ENCODE data around the gene REPS2.

Gene REPS2

DNA sequence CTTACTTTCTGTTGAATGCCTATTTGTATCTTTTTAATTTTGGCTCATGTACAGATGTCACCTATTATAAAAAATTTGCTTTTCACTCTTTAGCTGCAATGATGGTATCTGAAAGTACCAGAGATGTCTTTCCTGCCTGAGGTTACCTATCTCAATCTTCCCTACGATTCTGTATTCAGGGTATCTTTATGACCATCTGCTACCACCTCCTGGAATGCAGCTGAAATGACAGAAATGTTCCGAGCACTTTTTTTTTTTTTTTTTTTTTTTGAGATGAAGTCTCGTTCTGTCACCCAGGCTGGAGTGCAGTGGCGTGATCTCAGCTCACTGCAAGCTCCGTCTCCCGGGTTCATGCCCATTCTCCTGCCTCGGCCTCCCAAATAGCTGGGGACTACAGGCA is 136.4 kb downstream of the REPS2 start:
- no peak for DNase-seq (ENCODE audit: low read depth)

DNA sequence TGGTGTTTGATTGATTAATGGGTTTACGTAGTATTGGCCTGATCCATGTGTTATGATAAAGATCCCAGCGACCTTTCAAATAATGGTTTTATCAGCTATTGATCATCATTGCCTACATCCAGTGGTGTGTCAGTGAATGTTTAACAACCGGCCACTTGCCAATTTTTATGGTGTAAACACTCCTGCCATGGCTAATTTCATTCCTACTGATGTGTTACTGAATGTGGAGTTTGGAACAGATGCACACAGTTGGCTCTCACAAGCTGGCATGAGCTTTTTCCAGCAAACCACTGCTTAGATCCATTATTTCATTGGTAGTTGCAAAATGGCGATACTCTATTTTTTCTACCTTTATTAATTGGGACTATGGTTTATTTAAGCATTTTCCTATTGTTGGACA is 139.9 kb downstream of the REPS2 start:
- no peak for DNase-seq (ENCODE audit: low read depth)

- DNase-seq (ENCODE audit: low read depth) = no peak
Observed at GRCh38 chrX:17095161-17095560, 148.7 kb downstream of the REPS2 start.

- DNase-seq (ENCODE audit: low read depth) = no peak
Observed at GRCh38 chrX:17098516-17099247, 152.2 kb downstream of the REPS2 start.

GRCh38 chrX:17104433-17104832 is 158.0 kb downstream of the REPS2 start:
- DNase-seq (ENCODE audit: low read depth) = no peak

GRCh38 chrX:17120816-17121215 is 174.4 kb downstream of the REPS2 start:
- no peak for DNase-seq (ENCODE audit: low read depth)

DNA sequence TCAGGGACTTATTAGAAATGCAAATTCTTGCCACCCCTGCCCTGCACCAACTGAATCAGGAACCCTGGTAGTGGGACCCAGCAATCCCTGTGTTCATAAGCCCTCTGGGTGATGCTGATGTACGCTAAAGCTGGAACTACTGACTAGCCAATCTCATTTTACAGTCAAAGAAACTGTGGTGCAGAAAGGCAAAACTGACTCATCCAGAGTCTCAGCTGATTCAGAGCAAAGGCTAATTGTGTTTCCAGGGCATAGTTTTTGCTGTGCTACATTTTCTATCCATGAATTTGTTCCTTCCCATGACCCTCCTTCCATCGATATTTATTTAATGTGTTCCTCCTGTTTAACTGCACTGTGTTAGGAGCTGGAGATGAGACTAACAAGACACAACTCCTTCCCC is 207.5 kb downstream of the REPS2 start:
- DNase-seq (ENCODE audit: low read depth) = no peak

- DNase-seq (ENCODE audit: low read depth) = no peak
Observed at GRCh38 chrX:17160975-17161374, 214.5 kb downstream of the REPS2 start.

DNA sequence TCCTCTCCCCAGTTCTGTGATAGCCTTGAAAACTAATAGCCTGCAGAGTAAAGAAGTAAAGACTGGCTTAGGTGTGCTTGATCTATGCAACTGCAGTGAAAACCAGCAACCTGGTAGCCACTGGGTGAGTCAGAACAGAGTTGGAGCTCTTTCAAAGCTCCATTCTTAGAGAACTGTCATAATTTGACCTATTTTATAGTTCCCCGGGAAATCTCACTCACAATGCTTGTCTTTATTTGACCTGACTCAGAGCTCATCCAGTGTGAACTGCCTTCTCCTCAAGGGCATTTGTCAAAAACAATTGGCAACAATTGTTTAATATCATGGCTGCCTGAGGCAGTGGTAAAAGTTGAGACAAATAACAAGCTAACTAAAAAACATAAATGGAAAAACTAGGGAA is 215.5 kb downstream of the REPS2 start:
- no peak for DNase-seq (ENCODE audit: low read depth)

- DNase-seq (ENCODE audit: low read depth) = no peak
Observed at GRCh38 chrX:17164079-17164478, 217.6 kb downstream of the REPS2 start.

- DNase-seq (ENCODE audit: low read depth) = no peak
Observed at GRCh38 chrX:17164941-17165340, 218.5 kb downstream of the REPS2 start.

DNA sequence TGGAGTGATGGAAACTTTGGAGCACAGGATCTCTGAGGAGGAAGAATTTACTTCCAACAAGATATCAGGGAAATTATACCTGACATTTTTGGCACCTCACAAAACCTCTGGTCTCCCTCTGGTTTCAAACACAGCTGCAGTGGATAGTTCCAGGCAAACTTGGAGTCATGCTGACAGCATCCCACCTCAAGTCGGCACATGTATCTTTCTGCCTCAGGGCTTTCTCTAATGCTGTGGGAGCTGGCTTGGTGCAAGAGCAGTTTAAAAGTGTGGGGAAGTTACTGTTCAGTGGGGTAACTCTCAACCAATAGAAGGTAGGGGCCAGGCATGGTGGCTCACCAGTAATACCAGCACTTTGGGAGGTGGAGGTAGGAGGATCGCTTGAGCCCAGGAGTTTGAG is 221.5 kb downstream of the REPS2 start:
- no peak for DNase-seq (ENCODE audit: low read depth)

DNA sequence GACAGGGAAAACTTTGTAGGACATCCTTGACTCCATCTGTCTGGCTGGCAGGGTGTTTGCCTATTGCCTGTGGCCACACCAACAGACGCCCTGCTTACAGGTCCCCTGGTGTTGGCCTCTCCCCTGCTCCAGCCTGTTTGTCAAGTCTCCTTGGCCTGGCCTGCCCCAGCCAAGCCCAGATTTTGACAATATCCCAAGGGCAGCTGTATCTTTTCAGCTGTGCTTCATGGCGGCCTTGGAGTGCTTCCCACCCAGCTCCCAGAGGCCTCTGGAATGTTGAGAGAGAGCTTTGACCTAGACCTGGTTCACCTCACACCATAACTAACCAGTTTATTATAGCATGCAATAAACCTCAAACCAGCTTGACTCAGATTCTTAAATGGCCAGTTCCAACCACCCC is 224.5 kb downstream of the REPS2 start:
- no peak for DNase-seq (ENCODE audit: low read depth)

GRCh38 chrX:17174671-17175070 is 228.2 kb downstream of the REPS2 start:
- DNase-seq (ENCODE audit: low read depth) = no peak

DNA sequence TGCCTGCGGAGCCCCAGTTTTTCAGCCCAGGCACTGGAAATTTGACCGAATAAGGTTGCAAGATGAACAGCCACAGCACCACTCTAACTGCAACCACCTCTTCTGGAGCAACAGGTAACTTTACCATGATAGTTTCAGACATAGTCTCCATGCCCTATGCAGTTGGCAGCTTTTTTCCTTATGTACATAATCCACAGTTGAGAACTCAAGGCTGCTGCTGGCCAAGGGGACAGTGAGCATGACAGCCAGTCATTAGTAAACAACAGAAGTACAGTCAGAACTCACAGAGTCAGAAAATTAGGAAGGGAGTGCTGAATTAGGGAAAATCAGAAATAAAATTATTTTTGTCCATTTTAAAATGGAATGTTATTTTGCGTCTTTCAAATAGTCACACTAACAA is 235.9 kb downstream of the REPS2 start:
- no peak for DNase-seq (ENCODE audit: low read depth)

- DNase-seq (ENCODE audit: low read depth) = no peak
Observed at GRCh38 chrX:17183566-17183965, 237.1 kb downstream of the REPS2 start.

GRCh38 chrX:17185431-17185830 is 239.0 kb downstream of the REPS2 start:
- no peak for DNase-seq (ENCODE audit: low read depth)

- DNase-seq (ENCODE audit: low read depth) = no peak
Observed at GRCh38 chrX:17187136-17187756, 240.8 kb downstream of the REPS2 start.

DNA sequence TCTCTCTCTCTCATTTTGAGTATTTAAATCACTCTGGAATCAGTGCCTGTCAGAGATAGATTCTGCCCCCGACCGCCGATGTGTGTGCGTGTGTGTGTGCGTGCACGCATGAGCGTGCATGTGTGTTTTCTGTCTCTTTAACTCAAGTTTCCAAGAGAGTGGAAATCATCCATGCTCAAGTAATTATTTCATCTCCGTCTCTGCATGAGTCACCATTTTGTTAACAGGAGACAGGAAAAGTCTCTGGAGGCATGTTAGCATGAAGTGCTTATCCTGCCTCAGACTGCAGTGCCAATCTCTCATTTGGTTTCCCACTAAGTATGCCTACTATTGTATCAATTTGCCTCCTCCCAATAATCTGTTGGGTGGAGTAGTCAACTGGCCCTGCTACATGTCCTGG is 245.6 kb downstream of the REPS2 start:
- no peak for DNase-seq (ENCODE audit: low read depth)

All from activated T-helper 1 cell treated with Interleukin-2 at 50 U/mL for 16 hours (primary cell).